Activated CD8-positive, alpha-beta memory T cell treated with anti-CD3 and anti-CD28 coated beads, Interleukin-2, amount 50 U/mL, for 4 hours (primary cell): Measurements from ENCODE around the gene PLA2G4D.

Experiments used
- DNase-seq: peaks from one replicate; pipeline ENCODE4 v3.0.0-alpha.2; 2020

The PLA2G4D gene, protein sequence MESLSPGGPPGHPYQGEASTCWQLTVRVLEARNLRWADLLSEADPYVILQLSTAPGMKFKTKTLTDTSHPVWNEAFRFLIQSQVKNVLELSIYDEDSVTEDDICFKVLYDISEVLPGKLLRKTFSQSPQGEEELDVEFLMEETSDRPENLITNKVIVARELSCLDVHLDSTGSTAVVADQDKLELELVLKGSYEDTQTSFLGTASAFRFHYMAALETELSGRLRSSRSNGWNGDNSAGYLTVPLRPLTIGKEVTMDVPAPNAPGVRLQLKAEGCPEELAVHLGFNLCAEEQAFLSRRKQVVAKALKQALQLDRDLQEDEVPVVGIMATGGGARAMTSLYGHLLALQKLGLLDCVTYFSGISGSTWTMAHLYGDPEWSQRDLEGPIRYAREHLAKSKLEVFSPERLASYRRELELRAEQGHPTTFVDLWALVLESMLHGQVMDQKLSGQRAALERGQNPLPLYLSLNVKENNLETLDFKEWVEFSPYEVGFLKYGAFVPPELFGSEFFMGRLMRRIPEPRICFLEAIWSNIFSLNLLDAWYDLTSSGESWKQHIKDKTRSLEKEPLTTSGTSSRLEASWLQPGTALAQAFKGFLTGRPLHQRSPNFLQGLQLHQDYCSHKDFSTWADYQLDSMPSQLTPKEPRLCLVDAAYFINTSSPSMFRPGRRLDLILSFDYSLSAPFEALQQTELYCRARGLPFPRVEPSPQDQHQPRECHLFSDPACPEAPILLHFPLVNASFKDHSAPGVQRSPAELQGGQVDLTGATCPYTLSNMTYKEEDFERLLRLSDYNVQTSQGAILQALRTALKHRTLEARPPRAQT

GRCh38 chr15:42094512-42094963, at the start of gene PLA2G4D:
TSS of gene PLA2G4D (minus strand) at chr15:42094562. CDS start at chr15:42094459, 103 bp downstream.
- no peak for DNase-seq

- DNase-seq = no peak
These were observed 49.0 kb upstream of the PLA2G4D start for GRCh38 chr15:42143356-42143755.

DNA sequence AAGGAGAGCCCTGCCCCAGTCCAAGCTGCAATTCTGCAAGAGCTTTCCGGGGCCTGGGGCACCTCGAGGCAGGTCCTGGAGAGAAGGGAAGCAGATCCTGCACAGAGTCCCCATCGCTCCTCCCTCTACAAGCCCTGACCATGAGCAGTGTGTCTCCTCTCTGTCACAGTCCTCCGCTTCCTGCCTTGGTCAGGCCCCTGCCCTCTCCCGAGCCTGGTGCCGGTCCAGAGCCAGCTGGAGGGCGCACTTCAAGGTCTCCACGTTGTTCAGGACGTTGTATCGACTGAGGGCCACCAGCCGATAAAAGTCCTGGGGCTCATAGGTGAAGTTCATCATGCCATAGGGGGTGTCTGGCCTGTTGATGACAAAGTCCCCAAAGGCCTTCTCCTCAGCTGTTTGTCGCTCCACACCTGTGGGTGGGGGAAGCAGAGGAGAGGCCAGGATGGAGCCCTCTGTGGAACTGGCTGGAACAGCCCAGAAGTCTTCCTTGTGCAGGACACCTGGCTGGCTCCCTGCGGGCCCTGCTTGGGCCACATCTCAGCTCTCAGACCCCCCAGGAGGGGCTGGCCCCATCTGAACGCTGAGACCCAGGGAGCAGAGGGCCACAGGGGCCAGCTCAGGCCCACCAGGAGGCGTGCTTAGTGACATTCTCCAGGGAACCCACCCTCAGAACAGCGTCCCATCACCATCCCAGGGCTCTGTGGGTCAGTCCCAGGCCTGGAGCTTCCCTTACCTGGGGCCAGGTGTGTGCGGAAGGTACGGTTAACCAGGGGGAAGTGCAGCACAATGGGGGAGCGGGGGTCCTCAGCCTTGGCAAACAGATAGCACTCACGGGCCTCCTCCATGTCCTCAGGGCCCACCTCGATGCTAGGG, 47.7 kb upstream of the PLA2G4D start:
- DNase-seq = no peak

GRCh38 chr15:42141246-42141645, 46.9 kb upstream of the PLA2G4D start:
- DNase-seq = no peak

- no peak for DNase-seq
These were observed 46.2 kb upstream of the PLA2G4D start for GRCh38 chr15:42140383-42141070.

DNA sequence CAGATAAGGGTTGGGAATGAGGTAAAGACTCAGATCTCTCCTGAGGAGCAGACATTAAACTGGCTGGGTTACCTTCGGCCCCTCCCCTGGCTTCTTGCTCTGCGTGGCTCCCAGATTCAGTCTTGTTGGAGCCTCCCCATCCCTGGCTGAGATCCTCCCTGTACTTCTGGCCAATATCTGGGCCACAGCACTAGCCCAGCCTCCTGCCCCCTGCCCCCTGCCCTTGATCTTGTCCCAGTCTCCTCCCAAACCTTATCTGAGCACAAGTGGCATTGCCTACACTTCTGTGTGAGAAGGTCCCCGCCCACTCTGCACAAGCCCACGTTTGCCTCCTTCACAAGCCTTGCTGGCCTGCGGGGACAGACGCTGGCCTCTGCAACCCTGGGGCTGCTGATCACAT, 45.2 kb upstream of the PLA2G4D start:
- DNase-seq = no peak

- no peak for DNase-seq
These were observed 44.6 kb upstream of the PLA2G4D start for GRCh38 chr15:42138968-42139386.

- no peak for DNase-seq
These were observed 44.0 kb upstream of the PLA2G4D start for GRCh38 chr15:42138411-42138810.

DNA sequence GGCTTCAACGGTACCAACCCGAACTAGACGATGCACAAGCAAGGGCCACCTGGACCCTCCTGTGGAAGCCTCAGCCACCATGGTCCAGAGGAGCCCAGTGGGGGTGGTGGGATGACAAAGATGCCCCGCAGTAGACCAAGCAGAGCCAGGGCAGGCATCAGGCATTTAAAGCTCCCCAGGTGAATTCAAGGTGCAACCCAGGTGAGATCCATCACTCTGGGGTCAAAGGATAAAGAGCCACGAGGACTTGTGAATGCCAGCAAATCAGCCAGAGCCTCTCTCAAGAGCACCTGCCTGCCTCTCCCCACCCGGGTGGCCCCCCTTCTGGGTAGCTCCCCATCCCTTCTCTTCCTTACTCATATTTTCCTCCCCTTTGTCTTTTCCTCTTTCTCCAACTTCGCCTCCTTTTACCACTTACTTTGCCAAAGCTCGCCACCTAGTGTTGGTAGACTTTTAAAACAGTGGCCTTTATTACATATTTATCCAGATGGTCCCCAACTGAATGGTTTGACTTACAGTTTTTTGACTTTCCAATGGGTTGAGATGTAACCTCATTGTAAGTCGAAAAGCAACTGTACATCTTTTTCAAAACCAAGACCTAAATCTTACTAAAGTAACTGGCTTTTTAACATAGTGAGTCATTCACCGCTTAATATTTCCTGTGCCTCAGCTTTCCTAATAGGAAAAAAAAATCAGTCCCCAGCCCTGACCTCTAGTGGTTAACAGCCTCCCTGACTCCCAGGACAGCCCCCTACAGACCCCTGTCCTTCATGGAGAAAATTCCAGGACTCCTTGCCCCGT, 43.3 kb upstream of the PLA2G4D start:
- DNase-seq = no peak

- no peak for DNase-seq
These were observed 42.2 kb upstream of the PLA2G4D start for GRCh38 chr15:42136513-42136912.

GRCh38 chr15:42135351-42135750, 41.0 kb upstream of the PLA2G4D start:
- no peak for DNase-seq

- DNase-seq = no peak
These were observed 40.4 kb upstream of the PLA2G4D start for GRCh38 chr15:42134617-42135245.

DNA sequence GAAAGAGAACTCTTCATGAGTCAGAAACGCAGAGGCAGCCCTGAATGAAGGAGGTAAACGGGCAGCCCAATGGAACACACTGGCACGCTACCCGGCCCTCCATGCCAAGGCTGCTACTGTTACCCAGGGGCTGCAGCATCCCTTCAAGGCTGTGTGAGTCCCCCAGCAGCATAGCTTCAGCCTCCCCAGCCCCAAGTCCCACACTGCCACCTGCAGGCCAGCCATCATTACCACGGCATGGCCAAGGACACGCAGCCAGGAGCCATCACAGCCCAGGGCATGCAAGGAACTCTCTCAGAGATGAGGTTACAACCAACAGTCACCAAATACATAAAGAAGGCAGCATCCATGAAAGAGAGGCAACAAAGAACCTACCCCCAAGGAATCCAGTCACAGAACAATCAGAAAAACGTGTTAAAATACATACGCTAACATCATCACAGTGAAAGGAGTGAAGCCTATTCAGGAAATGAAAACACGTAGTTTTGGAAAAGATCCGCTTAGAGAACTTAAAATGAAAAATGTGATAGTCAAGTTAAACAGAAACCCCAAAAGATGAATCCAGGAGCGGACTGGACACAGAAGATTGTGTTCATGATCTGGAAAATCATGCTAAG, 39.6 kb upstream of the PLA2G4D start:
- peak; percentile 45 for DNase-seq

GRCh38 chr15:42133356-42133755, 39.0 kb upstream of the PLA2G4D start:
- DNase-seq = no peak

- DNase-seq = no peak
These were observed 37.8 kb upstream of the PLA2G4D start for GRCh38 chr15:42131826-42132806.

GRCh38 chr15:42131006-42131405, 36.6 kb upstream of the PLA2G4D start:
- no peak for DNase-seq

DNA sequence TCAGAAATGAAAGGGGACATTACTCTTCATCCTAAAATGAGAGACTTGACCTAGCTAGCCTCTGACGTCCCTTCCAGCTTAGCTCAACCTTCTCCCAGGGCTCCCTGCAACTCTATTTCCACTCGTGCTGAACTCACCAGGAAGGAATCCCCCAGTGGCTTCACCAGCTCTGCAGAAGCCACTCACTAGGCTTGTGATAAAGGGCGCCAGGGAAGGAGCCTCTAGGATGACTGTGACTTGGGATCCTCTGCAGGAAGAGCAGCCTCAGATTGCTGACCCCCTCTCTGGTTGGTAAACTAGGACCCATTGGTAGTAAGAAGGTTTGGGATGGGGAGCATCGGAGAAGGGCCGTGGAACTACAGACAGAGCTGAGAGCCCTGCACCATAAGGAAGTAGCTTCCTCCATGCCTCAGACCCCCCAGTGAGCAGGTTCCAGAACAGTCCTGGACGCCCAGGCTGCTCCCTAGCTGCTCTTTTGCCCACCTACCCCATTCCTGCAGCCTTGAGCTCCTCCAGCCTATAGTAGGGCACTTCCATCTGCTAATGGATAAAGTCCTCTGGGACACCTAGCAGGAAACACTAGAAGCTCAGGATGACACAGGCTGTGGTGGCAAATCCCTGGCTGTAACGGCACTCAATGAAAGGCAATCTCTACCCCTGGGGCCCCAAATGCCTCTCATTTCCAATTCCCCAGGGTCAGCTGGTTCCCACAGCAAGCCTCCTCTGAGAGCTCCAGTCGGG, 36.1 kb upstream of the PLA2G4D start:
- no peak for DNase-seq

DNA sequence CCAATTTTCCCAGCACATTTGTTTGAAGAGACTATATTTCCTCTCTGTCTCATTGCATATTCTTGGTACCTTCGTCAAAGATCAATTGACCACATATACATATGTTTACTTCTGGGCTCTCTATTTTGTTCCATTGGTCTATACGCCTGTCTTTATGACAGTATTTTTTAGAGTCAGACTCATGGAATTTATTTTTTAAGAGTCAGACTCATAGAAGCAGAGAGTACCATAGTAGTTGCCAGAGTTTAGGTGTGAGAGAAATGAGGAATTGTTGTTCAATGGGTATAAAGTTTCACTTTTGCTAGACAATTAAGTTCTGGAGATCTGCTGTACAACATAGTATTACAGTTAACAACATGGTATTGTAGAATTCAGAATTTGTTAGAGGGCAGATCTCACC, 35.0 kb upstream of the PLA2G4D start:
- no peak for DNase-seq
